ENCODE data around the gene ACTG1. TPM values are rescaled to one million over a fixed set of nuclear protein-coding genes. Genes with fewer than 3 reads are reported as not detected.
A peak's percentile ranks its signal among the peaks of the same experiment; 100 is the strongest.

The ACTG1 gene
- total RNA-seq, 1 donor from 2014 or later: 1,228 TPM

DNA sequence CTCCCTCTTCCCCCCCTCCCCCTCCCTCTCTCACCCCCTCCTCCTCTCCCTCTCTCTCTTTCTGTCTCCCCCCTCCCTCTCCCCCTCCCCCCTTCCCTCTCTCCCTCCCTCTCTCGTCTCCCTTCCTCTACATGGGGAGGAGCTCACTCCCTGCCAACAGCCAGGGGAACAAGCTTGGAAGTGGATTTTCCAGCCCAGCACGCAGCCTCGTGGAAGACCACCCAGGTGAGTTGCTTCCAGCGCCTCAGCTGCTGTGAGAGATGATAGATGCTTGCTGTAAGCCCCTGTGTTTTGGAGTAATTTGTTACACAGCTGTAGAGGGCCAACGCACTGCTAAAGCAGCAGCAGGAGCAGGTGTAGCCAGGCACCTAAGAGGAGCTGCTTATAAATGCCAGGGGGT, 20.8 kb downstream of the ACTG1 start:
- Mint-ChIP-seq H3K36me3 (no peaks in the 10 kb centered on the region), H3K9me3 (no peaks in the 10 kb centered on the region), H3K27me3 (ENCODE audit: insufficient read depth, low read depth) (peaks cover 4% of the 10 kb centered on the region), H3K4me1 (peaks cover 45% of the 10 kb centered on the region), H3K4me3 (peak overlapping the region; percentile 68), H3K27ac (no peak overlapping the region)
- no peaks in the 10 kb centered on the region for H3K36me3 ChIP-seq
- TF ChIP-seq EZH2 (IDR thresholded peaks at IDR 0.05) (no peak), EZH2phosphoT487 (IDR thresholded peaks at IDR 0.05) (no peak)
- TF ChIP-seq, protein P1, sequence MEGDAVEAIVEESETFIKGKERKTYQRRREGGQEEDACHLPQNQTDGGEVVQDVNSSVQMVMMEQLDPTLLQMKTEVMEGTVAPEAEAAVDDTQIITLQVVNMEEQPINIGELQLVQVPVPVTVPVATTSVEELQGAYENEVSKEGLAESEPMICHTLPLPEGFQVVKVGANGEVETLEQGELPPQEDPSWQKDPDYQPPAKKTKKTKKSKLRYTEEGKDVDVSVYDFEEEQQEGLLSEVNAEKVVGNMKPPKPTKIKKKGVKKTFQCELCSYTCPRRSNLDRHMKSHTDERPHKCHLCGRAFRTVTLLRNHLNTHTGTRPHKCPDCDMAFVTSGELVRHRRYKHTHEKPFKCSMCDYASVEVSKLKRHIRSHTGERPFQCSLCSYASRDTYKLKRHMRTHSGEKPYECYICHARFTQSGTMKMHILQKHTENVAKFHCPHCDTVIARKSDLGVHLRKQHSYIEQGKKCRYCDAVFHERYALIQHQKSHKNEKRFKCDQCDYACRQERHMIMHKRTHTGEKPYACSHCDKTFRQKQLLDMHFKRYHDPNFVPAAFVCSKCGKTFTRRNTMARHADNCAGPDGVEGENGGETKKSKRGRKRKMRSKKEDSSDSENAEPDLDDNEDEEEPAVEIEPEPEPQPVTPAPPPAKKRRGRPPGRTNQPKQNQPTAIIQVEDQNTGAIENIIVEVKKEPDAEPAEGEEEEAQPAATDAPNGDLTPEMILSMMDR (IDR thresholded peaks at IDR 0.05): no peak
- no peak overlapping the region for H3K4me3 ChIP-seq
- peaks cover 25% of the 10 kb centered on the region for H3F3A ChIP-seq (ENCODE audit: low read depth)
- no peaks in the 10 kb centered on the region for H3K79me2 ChIP-seq (ENCODE audit: low read depth)
- H3K27ac ChIP-seq: no peak overlapping the region
- H3K4me1 ChIP-seq: peaks cover 25% of the 10 kb centered on the region
- DNase-seq (ENCODE audit: low spot score): no peak
- H2AFZ ChIP-seq (replicated peaks): no peak overlapping the region
- no peaks in the 10 kb centered on the region for H3K9me3 ChIP-seq (ENCODE audit: low read depth)
- H4K20me1 ChIP-seq (ENCODE audit: low read depth): no peaks in the 10 kb centered on the region
- H3K27me3 ChIP-seq: peaks cover 30% of the 10 kb centered on the region
- no peak overlapping the region for H3K9ac ChIP-seq
- no peak overlapping the region for H3K4me2 ChIP-seq

DNA sequence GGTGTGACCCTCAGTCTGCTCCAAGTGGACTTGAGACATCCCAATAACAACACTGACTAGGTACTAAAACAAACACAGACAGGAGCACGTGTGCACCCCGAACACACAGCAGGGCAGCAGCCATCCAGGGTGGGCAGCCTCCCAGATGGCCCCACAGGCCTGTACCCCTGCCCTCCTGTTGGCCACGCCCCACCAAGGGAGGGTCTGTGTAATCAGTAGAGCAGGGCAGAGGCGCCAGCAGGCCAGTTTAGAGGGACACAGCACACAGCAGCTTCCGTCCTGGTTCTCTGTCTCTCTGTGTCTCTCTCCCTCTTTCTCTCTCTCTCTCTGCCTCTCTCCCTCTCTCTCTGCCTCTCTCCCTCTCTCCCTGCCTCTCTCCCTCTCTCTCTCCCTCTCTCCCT, 21.4 kb downstream of the ACTG1 start:
- H3K36me3 ChIP-seq: no peaks in the 10 kb centered on the region
- peaks cover 36% of the 10 kb centered on the region for H3K27me3 ChIP-seq
- H3K4me1 ChIP-seq: peaks cover 25% of the 10 kb centered on the region
- peak overlapping the region; percentile 27 for H3K4me3 Mint-ChIP-seq
- H3K9ac ChIP-seq: no peak overlapping the region
- H3K36me3 Mint-ChIP-seq: no peaks in the 10 kb centered on the region
- no peak overlapping the region for H3K27ac ChIP-seq
- H3K79me2 ChIP-seq (ENCODE audit: low read depth): no peaks in the 10 kb centered on the region
- H4K20me1 ChIP-seq (ENCODE audit: low read depth): no peaks in the 10 kb centered on the region
- peaks cover 5% of the 10 kb centered on the region for H3K27me3 Mint-ChIP-seq (ENCODE audit: insufficient read depth, low read depth)
- no peaks in the 10 kb centered on the region for H3K9me3 Mint-ChIP-seq
- DNase-seq (ENCODE audit: low spot score): no peak
- no peak overlapping the region for H3K4me3 ChIP-seq
- no peaks in the 10 kb centered on the region for H3K9me3 ChIP-seq (ENCODE audit: low read depth)
- TF ChIP-seq, protein P1 (IDR thresholded peaks at IDR 0.05): no peak
- TF ChIP-seq EZH2phosphoT487 (IDR thresholded peaks at IDR 0.05) (no peak), EZH2 (IDR thresholded peaks at IDR 0.05) (no peak)
- H3K27ac Mint-ChIP-seq: no peak overlapping the region
- H3F3A ChIP-seq (ENCODE audit: low read depth): peaks cover 31% of the 10 kb centered on the region
- H3K4me2 ChIP-seq: no peak overlapping the region
- H3K4me1 Mint-ChIP-seq: peaks cover 51% of the 10 kb centered on the region
- no peak overlapping the region for H2AFZ ChIP-seq (replicated peaks)

DNA sequence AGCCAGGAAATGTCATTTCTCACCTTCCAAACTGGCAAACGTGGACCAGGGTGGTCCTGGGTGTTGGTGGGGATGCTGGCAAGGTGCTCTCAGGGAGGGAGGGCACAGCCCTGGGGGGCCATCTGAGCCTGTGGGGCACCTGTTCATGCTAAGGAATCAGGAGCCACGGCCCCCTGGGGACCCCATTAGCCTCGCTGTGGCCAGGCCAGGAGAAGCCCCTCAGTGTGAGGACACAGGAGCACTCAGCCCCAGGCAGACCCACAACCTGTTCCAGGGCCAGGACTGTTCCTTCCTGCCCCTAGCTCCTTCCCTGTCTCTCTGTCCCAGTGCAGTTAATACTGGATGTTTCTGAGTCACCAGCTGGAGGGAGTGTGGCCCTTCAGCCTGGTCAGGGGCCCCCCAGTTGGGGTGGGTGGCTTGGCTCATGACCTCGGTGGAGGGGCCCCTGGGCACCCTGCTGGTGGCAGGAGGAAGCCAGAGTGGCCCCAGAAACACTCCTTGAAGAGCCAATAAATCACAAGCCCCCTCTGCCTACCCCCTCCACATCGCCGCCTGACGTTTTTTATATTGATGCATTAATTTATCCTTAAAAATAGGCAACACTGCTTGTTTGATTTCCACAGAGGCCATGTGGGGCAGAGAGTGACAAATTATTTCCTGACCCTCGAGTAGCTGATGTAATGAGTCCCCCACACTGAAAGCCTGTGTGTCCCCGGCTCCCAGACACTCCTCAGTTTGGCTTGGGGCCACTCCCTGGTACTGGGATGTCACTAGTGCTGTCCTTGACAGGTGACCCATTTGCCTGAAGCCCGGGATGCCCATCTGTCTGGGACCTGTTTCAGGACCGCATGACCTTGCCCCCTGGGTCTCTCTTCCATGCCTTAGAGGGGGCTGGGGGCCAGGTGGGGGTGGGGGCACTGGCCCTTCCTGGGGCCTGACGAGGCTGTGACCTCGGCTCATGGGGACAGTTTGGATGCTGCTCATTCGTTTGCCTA, 22.3 kb downstream of the ACTG1 start:
- H2AFZ ChIP-seq (replicated peaks): no peak overlapping the region
- H4K20me1 ChIP-seq (ENCODE audit: low read depth): no peaks in the 10 kb centered on the region
- Mint-ChIP-seq H3K36me3 (no peaks in the 10 kb centered on the region), H3K9me3 (no peaks in the 10 kb centered on the region), H3K4me3 (peak overlapping the region; percentile 79), H3K4me1 (peaks cover 54% of the 10 kb centered on the region), H3K27me3 (ENCODE audit: insufficient read depth, low read depth) (peaks cover 10% of the 10 kb centered on the region), H3K27ac (peak overlapping the region; percentile 13)
- no peak overlapping the region for H3K27ac ChIP-seq
- TF ChIP-seq EZH2 (IDR thresholded peaks at IDR 0.05): no peak
- TF ChIP-seq, protein P1 (IDR thresholded peaks at IDR 0.05): no peak
- no peak for TF ChIP-seq EZH2phosphoT487 (IDR thresholded peaks at IDR 0.05)
- H3K36me3 ChIP-seq: no peaks in the 10 kb centered on the region
- H3F3A ChIP-seq (ENCODE audit: low read depth): peaks cover 34% of the 10 kb centered on the region
- H3K4me1 ChIP-seq: peaks cover 25% of the 10 kb centered on the region
- peaks cover 44% of the 10 kb centered on the region for H3K27me3 ChIP-seq
- no peak overlapping the region for H3K4me3 ChIP-seq
- DNase-seq (ENCODE audit: low spot score): no peak
- no peaks in the 10 kb centered on the region for H3K79me2 ChIP-seq (ENCODE audit: low read depth)
- H3K9ac ChIP-seq: no peak overlapping the region
- no peaks in the 10 kb centered on the region for H3K9me3 ChIP-seq (ENCODE audit: low read depth)
- H3K4me2 ChIP-seq: peak overlapping the region; percentile 81
